H1 (cell line): ENCODE data around the gene CTNNA3. TPM values are rescaled to one million over a fixed set of nuclear protein-coding genes. Genes with fewer than 3 reads are reported as not detected.
A peak's percentile ranks its signal among the peaks of the same experiment; 100 is the strongest.

Experiments used
- CTCF ChIA-PET: fragments of 300-600 bp; sonication (Branson Sonifier 250); formaldehyde crosslinking; loops from one replicate; lab custom pipeline; 2021; ENCODE audit not compliant: partially characterized antibody; lab: Charles Lee
- POLR2A ChIA-PET: fragments of 300-600 bp; sonication (Branson Sonifier 250); formaldehyde crosslinking; loops from one replicate; lab custom pipeline; 2021; ENCODE audit warnings: inconsistent platforms; ENCODE audit not compliant: partially characterized antibody; lab: Charles Lee
- DNase-seq, 2 experiments: peaks; one replicate each; pipeline versions ENCODE4 v3.0.0 to v3.0.0-alpha.2; 2010 to 2022; ENCODE audit warnings: low spot score in 2 of 2, low read depth in 1 of 2, mixed read lengths in 1 of 2
- FAIRE-seq: peaks from 2 replicates; lab custom pipeline; 2011; peaks lifted over from hg19 to GRCh38; lab: Jason Lieb, UNC
- H2AFZ ChIP-seq: 2 replicates; pipeline ENCODE4 v1.8.1; 2012; ENCODE audit warnings: low read length, inconsistent platforms
- H2AK5ac ChIP-seq: 2 replicates; pipeline ENCODE4 v1.6.1; 2013; ENCODE audit warnings: low read depth, low read length
- H2BK120ac ChIP-seq: replicated peaks from 2 replicates; pipeline ENCODE3; 2013; ENCODE audit warnings: low read depth, low read length, inconsistent platforms
- H2BK12ac ChIP-seq: 2 replicates; pipeline ENCODE4 v1.6.1; 2013; ENCODE audit warnings: low read depth, low read length
- H2BK15ac ChIP-seq: 2 replicates; pipeline ENCODE4 v1.6.1; 2013; ENCODE audit warnings: low read length
- H2BK20ac ChIP-seq: 2 replicates; pipeline ENCODE4 v1.6.1; 2013; ENCODE audit warnings: low read length
- H2BK5ac ChIP-seq: 2 replicates; pipeline ENCODE4 v1.6.1; 2013; ENCODE audit warnings: low read depth, low read length
- H3K14ac ChIP-seq: 2 replicates; pipeline ENCODE4 v1.6.1; 2013; ENCODE audit warnings: inconsistent platforms; ENCODE audit not compliant: insufficient read length
- H3K18ac ChIP-seq: 2 replicates; pipeline ENCODE4 v1.6.1; 2013; ENCODE audit warnings: low read length; ENCODE audit errors: extremely low read depth
- H3K23ac ChIP-seq: 2 replicates; pipeline ENCODE4 v1.6.1; 2013; ENCODE audit warnings: inconsistent platforms; ENCODE audit not compliant: insufficient read length
- H3K23me2 ChIP-seq: 2 replicates; pipeline ENCODE4 v1.6.1; 2013; ENCODE audit warnings: low read depth, low read length
- H3K27ac ChIP-seq: 2 replicates; pipeline ENCODE4 v1.6.1; 2011; ENCODE audit warnings: low read depth, low read length, inconsistent platforms
- H3K27me3 ChIP-seq, 4 experiments: replicated peaks in 1 of 4; 1 replicate in 1 of 4; 2 replicates in 3 of 4; pipeline versions ENCODE4 v1.6.1 to v1.8.1; 2011 to 2013; ENCODE audit warnings: low read length in 3 of 4, mild to moderate bottlenecking in 3 of 4, inconsistent platforms in 2 of 4, mixed read lengths in 2 of 4, moderate library complexity in 1 of 4; ENCODE audit not compliant: control insufficient read depth in 3 of 4, insufficient read depth in 3 of 4; ENCODE audit errors: extremely low read depth in 1 of 4
- H3K36me3 ChIP-seq, 4 experiments: 2 replicates each; pipeline versions ENCODE4 v1.6.1 to v1.8.1; 2011 to 2013; ENCODE audit warnings: mild to moderate bottlenecking in 4 of 4, low read length in 3 of 4, moderate library complexity in 2 of 4, control low read depth in 1 of 4, inconsistent platforms in 1 of 4; ENCODE audit not compliant: insufficient read depth in 4 of 4, control insufficient read depth in 2 of 4
- H3K4ac ChIP-seq: replicated peaks from 2 replicates; pipeline ENCODE3; 2013; ENCODE audit warnings: low read length, low read depth, mixed read lengths, inconsistent platforms; ENCODE audit not compliant: insufficient read length
- H3K4me1 ChIP-seq, 4 experiments: replicated peaks in 1 of 4; 1 replicate in 1 of 4; 2 replicates in 3 of 4; pipeline versions ENCODE4 v1.6.1 to v1.8.1; 2011 to 2013; ENCODE audit warnings: low read length in 3 of 4, inconsistent platforms in 2 of 4, mixed read lengths in 1 of 4; ENCODE audit not compliant: insufficient read depth in 4 of 4, control insufficient read depth in 3 of 4
- H3K4me2 ChIP-seq, 2 experiments: 2 replicates each; pipeline versions ENCODE4 v1.6.1 to v1.8.1; 2011 to 2013; ENCODE audit warnings: low read depth in 2 of 2, low read length in 2 of 2, control low read depth in 1 of 2, inconsistent platforms in 1 of 2, mild to moderate bottlenecking in 1 of 2; ENCODE audit not compliant: insufficient read depth in 1 of 2
- H3K4me3 ChIP-seq, 4 experiments: fragments of 200-600, 300-600 bp in 1 of 4; sonication (generic), shearing (Covaris generic), sonication (Bioruptor Twin) in 1 of 4; 2 replicates each; pipeline versions ENCODE4 v1.5.1 to v1.8.1; 2011 to 2016; ENCODE audit warnings: low read length in 4 of 4, low read depth in 3 of 4, control low read depth in 2 of 4, inconsistent platforms in 2 of 4, mild to moderate bottlenecking in 2 of 4, mixed read lengths in 1 of 4, moderate library complexity in 1 of 4; ENCODE audit not compliant: insufficient read depth in 2 of 4; ENCODE audit errors: extremely low read depth in 1 of 4
- H3K56ac ChIP-seq: replicated peaks from 2 replicates; pipeline ENCODE3; 2013; ENCODE audit warnings: low read depth, mild to moderate bottlenecking, mixed read lengths, low read length, inconsistent platforms; ENCODE audit not compliant: insufficient read length
- H3K79me1 ChIP-seq: 2 replicates; pipeline ENCODE4 v1.6.1; 2013; ENCODE audit warnings: low read depth, low read length, control low read depth
- H3K79me2 ChIP-seq, 2 experiments: 2 replicates each; pipeline versions ENCODE4 v1.6.1 to v1.8.1; 2012 to 2013; ENCODE audit warnings: low read length in 2 of 2, mild to moderate bottlenecking in 2 of 2, inconsistent platforms in 1 of 2; ENCODE audit not compliant: insufficient read depth in 2 of 2, control insufficient read depth in 1 of 2
- H3K9ac ChIP-seq, 4 experiments: replicated peaks in 1 of 4; 1 replicate in 1 of 4; 2 replicates in 3 of 4; pipeline versions ENCODE4 v1.6.1 to v1.8.1; 2011 to 2013; ENCODE audit warnings: low read depth in 3 of 4, low read length in 3 of 4, control low read depth in 2 of 4, mild to moderate bottlenecking in 2 of 4, moderate library complexity in 2 of 4, inconsistent platforms in 1 of 4; ENCODE audit errors: extremely low read depth in 1 of 4
- H3K9me3 ChIP-seq, 2 experiments: 2 replicates each; pipeline versions ENCODE4 v1.6.1 to v1.8.1; 2012 to 2013; ENCODE audit warnings: mild to moderate bottlenecking in 2 of 2, moderate library complexity in 2 of 2, control low read depth in 1 of 2, inconsistent platforms in 1 of 2, low read depth in 1 of 2, low read length in 1 of 2, mixed read lengths in 1 of 2; ENCODE audit not compliant: insufficient read depth in 2 of 2
- H4K20me1 ChIP-seq, 2 experiments: replicated peaks in 1 of 2; 2 replicates each; pipeline versions ENCODE3 to v1.8.1; 2011 to 2013; ENCODE audit warnings: inconsistent platforms in 2 of 2, low read length in 2 of 2, mild to moderate bottlenecking in 1 of 2; ENCODE audit not compliant: insufficient read depth in 2 of 2, control insufficient read depth in 1 of 2
- H4K5ac ChIP-seq: 2 replicates; pipeline ENCODE4 v1.6.1; 2013; ENCODE audit warnings: low read length, low read depth, mixed read lengths, inconsistent platforms; ENCODE audit not compliant: insufficient read length
- H4K8ac ChIP-seq: 2 replicates; pipeline ENCODE4 v1.8.0; 2013; ENCODE audit warnings: mild to moderate bottlenecking, moderate library complexity, low read length, inconsistent platforms; ENCODE audit not compliant: insufficient read depth; ENCODE audit errors: extremely low read depth
- H4K91ac ChIP-seq: replicated peaks from 2 replicates; pipeline ENCODE3; 2013; ENCODE audit warnings: low read length, mixed read lengths, inconsistent platforms; ENCODE audit not compliant: insufficient read length
- ASH2L ChIP-seq: fragments of 200-600, 300-600 bp; sonication (generic); IDR thresholded peaks from one replicate; pipeline ENCODE4 v1.7.1; 2017; ENCODE audit warnings: low read length
- MAFK ChIP-seq: IDR thresholded peaks from 2 replicates; pipeline ENCODE4 v1.6.1; 2012; ENCODE audit warnings: low read depth, mild to moderate bottlenecking, improper control_type of control experiment, low read length
- polyA plus RNA-seq, 7 experiments: library from polyadenylated mRNA; depleted of rRNA in 3 of 7; stranded (reverse) in 5 of 7; unstranded in 2 of 7; fragments of >200 nt in 5 of 7; fragments of 200-250 nt in 2 of 7; gene quantifications; 1 replicate in 5 of 7; 2 replicates in 1 of 7; 4 replicates in 1 of 7; pipeline versions ENCODE4 v1.2.1 to v1.2.3, GENCODE V29; 2011 to 2013; ENCODE audit warnings: missing spikeins in 2 of 7, mixed read lengths in 2 of 7
- total RNA-seq: library from RNA; stranded (reverse); fragmentation: NEBNext Ultra II Directional; extraction: Animal tissue kit (Norgen Biotek cat#: 25700); gene quantifications from 2 replicates; pipeline ENCODE4 v1.2.1, GENCODE V29; 2021

The CTNNA3 gene
- total and polyA plus RNA-seq, 2 of the 8 experiments (the other 6 are each of a cell fraction or from before 2014, with no cell fraction given): 1.3 to 1.5 TPM

GRCh38 chr10:66934711-66935110 is 761.3 kb downstream of the CTNNA3 start:
- Histone ChIP-seq H2BK12ac (no peak overlapping the region), H3K79me1 (no peaks in the 10 kb centered on the region), H3K9me3 (no peaks in the 10 kb centered on the region), H2BK5ac (no peak overlapping the region), H4K5ac (no peak overlapping the region), H3K18ac (no peak overlapping the region), H3K9ac (no peak overlapping the region), H3K79me2 (no peaks in the 10 kb centered on the region), H4K91ac (no peak overlapping the region), H3K56ac (no peak overlapping the region), H2AK5ac (no peak overlapping the region), H3K23me2 (no peaks in the 10 kb centered on the region), H3K36me3 (no peaks in the 10 kb centered on the region), H3K4me1 (no peaks in the 10 kb centered on the region; a peak in 2 of 7 replicates), H3K27ac (no peak overlapping the region), H2BK20ac (no peak overlapping the region), H3K23ac (no peak overlapping the region), H4K8ac (no peak overlapping the region), H3K4me2 (no peak overlapping the region), H3K4me3 (no peak overlapping the region), H2AFZ (no peak overlapping the region), H2BK120ac (no peak overlapping the region), H2BK15ac (no peak overlapping the region), H3K14ac (no peak overlapping the region), H3K27me3 (no peaks in the 10 kb centered on the region; a peak in 1 of 7 replicates), H4K20me1 (no peaks in the 10 kb centered on the region), H3K4ac (no peak overlapping the region)
- FAIRE-seq (no peak), DNase-seq (no peak)
- CTCF ChIA-PET: interaction anchor here (0.7 to 1.2 kb wide), 2 partner anchors 40 to 349 kb away, joined by 3 read pairs; no protein-coding TSS in a partner anchor
- TF ChIP-seq ASH2L (no peak), MAFK (peak; percentile 67)
- POLR2A ChIA-PET: no interaction called here
